Measurements from ENCODE around the gene RAB42. TPM values are rescaled to one million over a fixed set of nuclear protein-coding genes. Genes with fewer than 3 reads are reported as not detected.
"Not testable (repeated sequence)": the region's sequence is repeated elsewhere in the genome, so short reads cannot be mapped to it uniquely, and the experiment has no call there.

Gene RAB42
- total RNA-seq, 1 donor from 2014 or later: 0.69 TPM

DNA sequence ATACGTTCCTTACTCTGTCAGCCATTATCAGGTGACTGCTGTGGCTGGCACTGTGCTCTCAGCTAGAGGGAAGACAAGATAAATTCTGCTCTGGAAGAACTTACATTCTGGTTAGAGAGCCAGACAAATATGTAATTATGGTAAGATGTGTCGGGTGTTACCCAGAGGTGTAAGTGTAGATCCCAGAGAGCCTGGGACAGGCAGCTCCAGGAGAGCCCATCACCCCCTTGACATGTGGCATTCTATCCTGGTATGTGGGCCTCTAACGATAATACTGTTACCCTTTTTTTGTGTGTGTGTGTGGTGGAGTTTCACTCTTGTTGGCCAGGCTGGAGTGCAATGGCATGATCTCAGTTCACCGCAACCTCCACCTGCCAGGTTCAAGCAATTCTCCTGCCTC lies 20.2 kb upstream of the RAB42 start:
- TF ChIP-seq, protein P1, sequence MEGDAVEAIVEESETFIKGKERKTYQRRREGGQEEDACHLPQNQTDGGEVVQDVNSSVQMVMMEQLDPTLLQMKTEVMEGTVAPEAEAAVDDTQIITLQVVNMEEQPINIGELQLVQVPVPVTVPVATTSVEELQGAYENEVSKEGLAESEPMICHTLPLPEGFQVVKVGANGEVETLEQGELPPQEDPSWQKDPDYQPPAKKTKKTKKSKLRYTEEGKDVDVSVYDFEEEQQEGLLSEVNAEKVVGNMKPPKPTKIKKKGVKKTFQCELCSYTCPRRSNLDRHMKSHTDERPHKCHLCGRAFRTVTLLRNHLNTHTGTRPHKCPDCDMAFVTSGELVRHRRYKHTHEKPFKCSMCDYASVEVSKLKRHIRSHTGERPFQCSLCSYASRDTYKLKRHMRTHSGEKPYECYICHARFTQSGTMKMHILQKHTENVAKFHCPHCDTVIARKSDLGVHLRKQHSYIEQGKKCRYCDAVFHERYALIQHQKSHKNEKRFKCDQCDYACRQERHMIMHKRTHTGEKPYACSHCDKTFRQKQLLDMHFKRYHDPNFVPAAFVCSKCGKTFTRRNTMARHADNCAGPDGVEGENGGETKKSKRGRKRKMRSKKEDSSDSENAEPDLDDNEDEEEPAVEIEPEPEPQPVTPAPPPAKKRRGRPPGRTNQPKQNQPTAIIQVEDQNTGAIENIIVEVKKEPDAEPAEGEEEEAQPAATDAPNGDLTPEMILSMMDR (IDR thresholded peaks at IDR 0.05; ENCODE audit: partially characterized antibody, unreplicated experiment): no peak
- Mint-ChIP-seq H3K4me3 (ENCODE audit: unreplicated experiment) (no peak overlapping the region), H3K9me3 (ENCODE audit: unreplicated experiment) (no peaks in the 10 kb centered on the region), H3K4me1 (ENCODE audit: low read depth, unreplicated experiment) (no peaks in the 10 kb centered on the region), H3K27me3 (ENCODE audit: unreplicated experiment) (no peaks in the 10 kb centered on the region), H3K36me3 (ENCODE audit: unreplicated experiment) (no peaks in the 10 kb centered on the region), H3K27ac (ENCODE audit: unreplicated experiment) (no peak overlapping the region)
- no peak for DNase-seq

DNA sequence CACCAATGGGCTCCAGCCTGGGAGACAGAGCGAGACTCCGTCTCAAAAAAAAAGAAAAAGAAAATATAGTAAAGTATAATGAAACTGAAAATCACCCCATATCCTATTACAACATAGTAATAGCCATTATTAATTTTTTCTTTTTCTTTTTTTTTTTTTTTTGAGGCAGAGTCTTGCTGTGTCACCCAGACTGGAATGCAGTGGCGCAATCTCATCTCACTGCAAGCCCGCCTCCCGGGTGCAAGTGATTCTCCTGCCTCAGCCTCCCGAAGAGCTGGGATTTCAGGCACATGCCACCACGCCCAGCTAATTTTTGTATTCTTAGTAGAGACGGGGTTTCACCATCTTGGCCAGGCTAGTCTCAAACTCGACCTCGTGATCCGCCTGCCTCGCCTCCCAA lies 19.2 kb upstream of the RAB42 start:
- H3K4me1 Mint-ChIP-seq (ENCODE audit: low read depth, unreplicated experiment); H3K4me3 Mint-ChIP-seq (ENCODE audit: unreplicated experiment); H3K27me3 Mint-ChIP-seq (ENCODE audit: unreplicated experiment); H3K27ac Mint-ChIP-seq (ENCODE audit: unreplicated experiment); H3K9me3 Mint-ChIP-seq (ENCODE audit: unreplicated experiment); DNase-seq; H3K36me3 Mint-ChIP-seq (ENCODE audit: unreplicated experiment): not testable (repeated sequence)

GRCh38 chr1:28573564-28573963 lies 18.5 kb upstream of the RAB42 start:
- Mint-ChIP-seq H3K4me1 (ENCODE audit: low read depth, unreplicated experiment) (peaks cover 2% of the 10 kb centered on the region), H3K27me3 (ENCODE audit: unreplicated experiment) (no peaks in the 10 kb centered on the region), H3K9me3 (ENCODE audit: unreplicated experiment) (no peaks in the 10 kb centered on the region), H3K36me3 (ENCODE audit: unreplicated experiment) (no peaks in the 10 kb centered on the region), H3K4me3 (ENCODE audit: unreplicated experiment) (no peak overlapping the region), H3K27ac (ENCODE audit: unreplicated experiment) (no peak overlapping the region)
- TF ChIP-seq, protein P1 (IDR thresholded peaks at IDR 0.05; ENCODE audit: partially characterized antibody, unreplicated experiment): no peak
- DNase-seq: no peak

GRCh38 chr1:28577052-28577678 lies 14.9 kb upstream of the RAB42 start:
- no peak for DNase-seq
- no peak overlapping the region for H3K4me3 Mint-ChIP-seq (ENCODE audit: unreplicated experiment)
- H3K9me3 Mint-ChIP-seq (ENCODE audit: unreplicated experiment): peaks cover 8% of the 10 kb centered on the region
- peaks cover 13% of the 10 kb centered on the region for H3K4me1 Mint-ChIP-seq (ENCODE audit: low read depth, unreplicated experiment)
- TF ChIP-seq, protein P1 (IDR thresholded peaks at IDR 0.05; ENCODE audit: partially characterized antibody, unreplicated experiment): no peak
- H3K36me3 Mint-ChIP-seq (ENCODE audit: unreplicated experiment): no peaks in the 10 kb centered on the region
- no peak overlapping the region for H3K27ac Mint-ChIP-seq (ENCODE audit: unreplicated experiment)
- peaks cover 2% of the 10 kb centered on the region for H3K27me3 Mint-ChIP-seq (ENCODE audit: unreplicated experiment)

DNA sequence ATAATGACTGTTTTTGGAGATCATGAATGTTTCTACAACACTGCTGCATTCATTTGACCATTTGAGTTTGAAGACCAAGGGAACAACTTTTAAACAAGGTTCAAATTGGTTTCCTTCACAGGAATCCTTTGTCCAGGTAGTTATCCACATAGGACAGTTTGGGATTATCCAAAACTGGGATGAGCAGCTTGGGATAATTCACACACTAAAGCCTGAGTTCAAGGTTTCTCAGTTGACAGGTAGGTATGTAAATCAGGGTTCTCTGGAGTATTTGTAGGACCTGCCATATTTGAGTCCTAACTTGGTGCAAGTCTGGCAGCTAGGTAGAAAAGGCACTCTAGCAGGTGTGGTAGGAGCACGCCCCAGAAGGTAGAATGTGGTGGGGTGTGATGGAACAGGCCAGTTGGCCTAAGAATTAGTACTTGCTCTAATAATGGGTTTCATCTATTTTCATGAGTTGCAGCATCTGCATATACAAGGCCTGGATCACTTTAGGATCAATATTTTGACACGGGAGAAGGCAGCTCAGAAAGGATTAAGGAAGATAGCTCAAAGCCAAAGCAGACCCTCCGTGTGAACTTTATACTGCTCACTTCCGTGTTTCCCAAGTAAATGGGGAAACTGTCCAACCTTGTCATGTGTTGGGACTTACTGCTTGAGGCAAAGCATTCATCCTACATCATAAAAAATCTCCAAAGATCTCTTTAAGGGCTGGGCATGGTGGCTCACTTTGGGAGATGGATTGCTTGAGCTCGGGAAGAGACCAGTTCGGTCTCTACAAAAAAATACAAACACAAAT lies 14.1 kb upstream of the RAB42 start:
- Mint-ChIP-seq H3K4me1 (ENCODE audit: low read depth, unreplicated experiment) (peaks cover 13% of the 10 kb centered on the region), H3K27ac (ENCODE audit: unreplicated experiment) (peak overlapping the region; percentile 33), H3K36me3 (ENCODE audit: unreplicated experiment) (no peaks in the 10 kb centered on the region), H3K4me3 (ENCODE audit: unreplicated experiment) (no peak overlapping the region), H3K9me3 (ENCODE audit: unreplicated experiment) (peaks cover 10% of the 10 kb centered on the region), H3K27me3 (ENCODE audit: unreplicated experiment) (peaks cover 2% of the 10 kb centered on the region)
- no peak for DNase-seq
- TF ChIP-seq, protein P1 (IDR thresholded peaks at IDR 0.05; ENCODE audit: partially characterized antibody, unreplicated experiment): no peak
